Activated naive CD4-positive, alpha-beta T cell treated with anti-CD3 and anti-CD28 coated beads, Interleukin-2, amount 10 ng/mL, durations not matched to agents 5 hours and 36 hours (primary cell): ENCODE data around the gene HCAR3. TPM values are rescaled to one million over a fixed set of nuclear protein-coding genes. Genes with fewer than 3 reads are reported as not detected.

Experiments used
- total RNA-seq, 2 experiments: library from RNA; stranded (reverse); gene quantifications; one replicate each; pipeline ENCODE4 v1.2.3, GENCODE V29; 2021

HCAR3 gene
- total RNA-seq = not detected

DNA sequence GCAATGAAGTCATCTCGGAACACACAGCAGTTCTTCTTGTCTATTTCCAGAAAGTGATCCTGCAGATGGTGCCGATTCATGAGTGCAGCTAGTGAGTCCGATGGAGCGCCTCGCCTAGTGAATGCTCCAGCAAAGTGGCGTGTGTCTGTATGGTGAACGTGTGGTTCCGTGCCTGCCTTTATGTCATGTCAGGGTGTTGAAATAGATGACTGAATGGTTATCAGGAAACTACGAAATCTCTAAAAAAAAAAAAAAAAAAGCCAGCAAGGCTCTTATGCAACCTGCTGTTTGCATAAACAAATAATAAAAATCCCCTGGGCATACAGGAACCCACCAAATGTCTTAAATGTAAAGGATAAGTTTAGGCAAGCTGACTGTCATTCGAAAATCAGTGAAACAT is at the start of gene HCAR3:
Gene HCAR3 (minus strand): TSS at position 154 of the 400 bp plus-strand sequence. CDS start 74 bp downstream, at position 80.

DNA sequence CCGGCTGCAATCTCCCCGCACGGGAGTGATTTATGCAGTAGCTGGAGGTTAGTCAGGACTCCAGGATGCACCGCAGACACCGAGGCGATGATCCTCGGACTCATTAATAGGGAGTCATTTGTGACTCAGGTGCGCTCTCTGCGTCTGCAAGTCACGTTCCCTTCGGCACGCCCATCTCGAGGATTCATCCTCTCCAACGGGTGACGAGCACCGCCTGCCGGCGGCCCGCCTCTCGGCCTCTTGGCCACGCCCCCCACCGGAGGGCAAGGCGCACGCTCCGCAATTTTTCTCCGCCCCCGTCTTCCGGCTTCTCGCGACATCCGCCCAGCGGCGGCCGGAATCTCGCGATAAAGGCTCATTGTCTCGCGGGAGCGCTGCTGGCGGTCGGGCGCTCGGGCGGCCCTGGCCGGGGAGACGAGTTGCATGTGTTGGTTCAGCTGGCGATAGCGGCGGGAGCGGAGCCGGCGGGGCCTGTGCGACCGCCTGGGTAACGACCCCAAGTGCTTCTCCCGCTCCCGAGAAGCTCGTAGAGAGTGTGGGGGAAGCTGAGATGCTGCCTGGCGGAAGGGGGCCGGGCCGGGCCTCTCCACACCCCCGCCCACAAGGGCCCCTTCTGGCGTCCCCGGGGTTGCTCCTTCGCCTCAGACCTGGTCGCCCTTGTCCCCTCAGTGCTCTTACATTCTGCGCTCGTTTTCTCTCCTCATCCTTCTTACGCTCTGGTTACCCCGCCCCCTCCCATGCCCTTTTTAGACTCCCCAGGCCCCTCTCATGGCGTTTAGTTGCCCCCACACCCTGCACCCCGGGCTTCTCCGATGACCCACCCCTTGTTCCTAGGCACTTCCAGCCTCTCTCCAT is 36.1 kb upstream of the HCAR3 start, which contains the start of gene DENR:
Gene DENR (plus strand): TSS at position 361 of the 855 bp plus-strand sequence. CDS start 878 bp downstream, outside the sequence.

DNA sequence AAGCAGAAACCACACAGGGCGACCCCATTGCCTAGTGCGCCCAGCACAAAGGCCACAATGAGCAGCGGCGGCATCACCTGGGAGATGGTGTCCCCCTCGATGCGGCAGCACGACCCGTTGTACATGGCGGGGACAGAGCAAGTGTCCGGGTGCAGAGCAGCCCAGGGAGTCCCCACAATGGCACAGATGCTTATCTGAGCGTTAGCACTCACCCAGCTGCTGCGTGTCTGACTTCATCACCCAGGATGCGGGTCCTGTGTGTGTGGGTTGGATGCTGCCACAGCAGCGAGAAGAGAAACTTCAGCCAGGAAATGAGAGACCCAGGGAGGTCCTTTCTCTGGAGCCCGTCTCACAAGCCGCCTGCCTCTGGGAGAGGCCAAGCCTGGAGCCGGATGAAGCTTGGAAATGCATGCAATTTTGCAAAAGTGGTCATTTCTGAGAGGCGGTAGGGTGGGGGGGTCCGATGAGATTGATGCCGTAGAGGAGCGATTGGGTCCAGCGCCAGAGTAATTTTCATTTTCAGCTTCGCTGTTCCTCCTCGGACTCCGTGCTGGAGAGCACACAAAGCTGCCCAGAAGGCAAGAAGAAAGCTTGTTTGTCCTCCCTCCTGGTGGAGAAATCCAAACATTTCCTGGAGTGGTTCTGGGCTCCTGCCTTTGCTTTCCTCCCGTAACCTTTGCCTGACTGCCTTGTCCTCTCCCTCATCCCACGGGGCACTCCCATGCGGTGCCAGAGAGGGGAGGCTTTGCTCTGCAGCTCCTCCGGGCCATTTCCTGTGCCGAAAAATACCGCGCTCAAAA is 13.8 kb upstream of the HCAR3 start, which contains the start of gene HCAR1:
Gene HCAR1 (minus strand): TSS at position 630 of the 800 bp plus-strand sequence. CDS start 505 bp downstream, at position 125.

GRCh38 chr12:122702890-122703611 is 13.6 kb downstream of the HCAR3 start, which contains the start of gene HCAR2:
Gene HCAR2 (minus strand): TSS chr12:122703357. CDS start chr12:122703283, 74 bp downstream.

Other genes starting within 250 kb of the HCAR3 start
- 10 to 100 TPM; 39.5 to 39.8 TPM for gene ZCCHC8, start 215.9 kb downstream of the HCAR3 start, total RNA-seq
- 10 to 100 TPM; 81.8 to 90.3 TPM for gene RSRC2, start 189.9 kb downstream of the HCAR3 start, total RNA-seq
- gene KNTC1, start 189.6 kb downstream of the HCAR3 start, total RNA-seq = 10 to 100 TPM; 89.9 to 92.2 TPM
- not detected for gene HCAR2, start 13.5 kb downstream of the HCAR3 start, total RNA-seq
- under 1 TPM; 0.46 to 0.58 TPM for gene HCAR1, start 14.0 kb upstream of the HCAR3 start, total RNA-seq
- 10 to 100 TPM; 49.0 to 50.9 TPM for gene DENR, start 36.0 kb upstream of the HCAR3 start, total RNA-seq
- gene CCDC62, start 57.8 kb upstream of the HCAR3 start, total RNA-seq = under 1 TPM; 0.51 to 0.78 TPM
- 10 to 100 TPM; 34.2 to 36.0 TPM for gene HIP1R, start 118.6 kb upstream of the HCAR3 start, total RNA-seq
- gene VPS37B, start 179.3 kb upstream of the HCAR3 start, total RNA-seq = 10 to 100 TPM; 26.4 to 27.5 TPM
- 1 to 10 TPM; 5.4 TPM for gene ABCB9, start 249.7 kb upstream of the HCAR3 start, total RNA-seq